Measurements from ENCODE around the gene USP25. TPM values are rescaled to one million over a fixed set of nuclear protein-coding genes. Genes with fewer than 3 reads are reported as not detected.

USP25 gene
- total and polyA plus RNA-seq, 9 of the 15 experiments (the other 6 are each of a cell fraction or from before 2014, with no cell fraction given) = 7.8 to 44.9 (median 31.4) TPM

DNA sequence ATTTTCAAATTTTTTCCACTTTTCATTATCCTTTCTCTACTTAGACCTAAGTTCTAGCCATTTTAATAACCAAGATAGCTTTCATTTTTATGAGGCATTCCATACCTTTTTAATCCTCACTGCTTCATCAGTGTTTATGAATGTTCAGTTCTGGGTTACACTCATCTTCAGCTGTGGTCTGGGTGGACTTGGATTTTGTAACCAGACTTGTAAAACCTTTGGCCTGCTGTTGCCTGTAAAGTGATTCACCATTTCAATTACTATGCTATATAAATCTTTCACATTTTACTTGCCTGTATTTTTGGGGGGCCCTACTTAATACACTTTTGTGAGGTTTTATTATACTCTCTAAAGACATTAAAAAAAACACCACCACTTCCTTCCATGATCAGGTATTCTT is 46.2 kb downstream of the USP25 start (continued):
- TF ChIP-seq, protein P1, sequence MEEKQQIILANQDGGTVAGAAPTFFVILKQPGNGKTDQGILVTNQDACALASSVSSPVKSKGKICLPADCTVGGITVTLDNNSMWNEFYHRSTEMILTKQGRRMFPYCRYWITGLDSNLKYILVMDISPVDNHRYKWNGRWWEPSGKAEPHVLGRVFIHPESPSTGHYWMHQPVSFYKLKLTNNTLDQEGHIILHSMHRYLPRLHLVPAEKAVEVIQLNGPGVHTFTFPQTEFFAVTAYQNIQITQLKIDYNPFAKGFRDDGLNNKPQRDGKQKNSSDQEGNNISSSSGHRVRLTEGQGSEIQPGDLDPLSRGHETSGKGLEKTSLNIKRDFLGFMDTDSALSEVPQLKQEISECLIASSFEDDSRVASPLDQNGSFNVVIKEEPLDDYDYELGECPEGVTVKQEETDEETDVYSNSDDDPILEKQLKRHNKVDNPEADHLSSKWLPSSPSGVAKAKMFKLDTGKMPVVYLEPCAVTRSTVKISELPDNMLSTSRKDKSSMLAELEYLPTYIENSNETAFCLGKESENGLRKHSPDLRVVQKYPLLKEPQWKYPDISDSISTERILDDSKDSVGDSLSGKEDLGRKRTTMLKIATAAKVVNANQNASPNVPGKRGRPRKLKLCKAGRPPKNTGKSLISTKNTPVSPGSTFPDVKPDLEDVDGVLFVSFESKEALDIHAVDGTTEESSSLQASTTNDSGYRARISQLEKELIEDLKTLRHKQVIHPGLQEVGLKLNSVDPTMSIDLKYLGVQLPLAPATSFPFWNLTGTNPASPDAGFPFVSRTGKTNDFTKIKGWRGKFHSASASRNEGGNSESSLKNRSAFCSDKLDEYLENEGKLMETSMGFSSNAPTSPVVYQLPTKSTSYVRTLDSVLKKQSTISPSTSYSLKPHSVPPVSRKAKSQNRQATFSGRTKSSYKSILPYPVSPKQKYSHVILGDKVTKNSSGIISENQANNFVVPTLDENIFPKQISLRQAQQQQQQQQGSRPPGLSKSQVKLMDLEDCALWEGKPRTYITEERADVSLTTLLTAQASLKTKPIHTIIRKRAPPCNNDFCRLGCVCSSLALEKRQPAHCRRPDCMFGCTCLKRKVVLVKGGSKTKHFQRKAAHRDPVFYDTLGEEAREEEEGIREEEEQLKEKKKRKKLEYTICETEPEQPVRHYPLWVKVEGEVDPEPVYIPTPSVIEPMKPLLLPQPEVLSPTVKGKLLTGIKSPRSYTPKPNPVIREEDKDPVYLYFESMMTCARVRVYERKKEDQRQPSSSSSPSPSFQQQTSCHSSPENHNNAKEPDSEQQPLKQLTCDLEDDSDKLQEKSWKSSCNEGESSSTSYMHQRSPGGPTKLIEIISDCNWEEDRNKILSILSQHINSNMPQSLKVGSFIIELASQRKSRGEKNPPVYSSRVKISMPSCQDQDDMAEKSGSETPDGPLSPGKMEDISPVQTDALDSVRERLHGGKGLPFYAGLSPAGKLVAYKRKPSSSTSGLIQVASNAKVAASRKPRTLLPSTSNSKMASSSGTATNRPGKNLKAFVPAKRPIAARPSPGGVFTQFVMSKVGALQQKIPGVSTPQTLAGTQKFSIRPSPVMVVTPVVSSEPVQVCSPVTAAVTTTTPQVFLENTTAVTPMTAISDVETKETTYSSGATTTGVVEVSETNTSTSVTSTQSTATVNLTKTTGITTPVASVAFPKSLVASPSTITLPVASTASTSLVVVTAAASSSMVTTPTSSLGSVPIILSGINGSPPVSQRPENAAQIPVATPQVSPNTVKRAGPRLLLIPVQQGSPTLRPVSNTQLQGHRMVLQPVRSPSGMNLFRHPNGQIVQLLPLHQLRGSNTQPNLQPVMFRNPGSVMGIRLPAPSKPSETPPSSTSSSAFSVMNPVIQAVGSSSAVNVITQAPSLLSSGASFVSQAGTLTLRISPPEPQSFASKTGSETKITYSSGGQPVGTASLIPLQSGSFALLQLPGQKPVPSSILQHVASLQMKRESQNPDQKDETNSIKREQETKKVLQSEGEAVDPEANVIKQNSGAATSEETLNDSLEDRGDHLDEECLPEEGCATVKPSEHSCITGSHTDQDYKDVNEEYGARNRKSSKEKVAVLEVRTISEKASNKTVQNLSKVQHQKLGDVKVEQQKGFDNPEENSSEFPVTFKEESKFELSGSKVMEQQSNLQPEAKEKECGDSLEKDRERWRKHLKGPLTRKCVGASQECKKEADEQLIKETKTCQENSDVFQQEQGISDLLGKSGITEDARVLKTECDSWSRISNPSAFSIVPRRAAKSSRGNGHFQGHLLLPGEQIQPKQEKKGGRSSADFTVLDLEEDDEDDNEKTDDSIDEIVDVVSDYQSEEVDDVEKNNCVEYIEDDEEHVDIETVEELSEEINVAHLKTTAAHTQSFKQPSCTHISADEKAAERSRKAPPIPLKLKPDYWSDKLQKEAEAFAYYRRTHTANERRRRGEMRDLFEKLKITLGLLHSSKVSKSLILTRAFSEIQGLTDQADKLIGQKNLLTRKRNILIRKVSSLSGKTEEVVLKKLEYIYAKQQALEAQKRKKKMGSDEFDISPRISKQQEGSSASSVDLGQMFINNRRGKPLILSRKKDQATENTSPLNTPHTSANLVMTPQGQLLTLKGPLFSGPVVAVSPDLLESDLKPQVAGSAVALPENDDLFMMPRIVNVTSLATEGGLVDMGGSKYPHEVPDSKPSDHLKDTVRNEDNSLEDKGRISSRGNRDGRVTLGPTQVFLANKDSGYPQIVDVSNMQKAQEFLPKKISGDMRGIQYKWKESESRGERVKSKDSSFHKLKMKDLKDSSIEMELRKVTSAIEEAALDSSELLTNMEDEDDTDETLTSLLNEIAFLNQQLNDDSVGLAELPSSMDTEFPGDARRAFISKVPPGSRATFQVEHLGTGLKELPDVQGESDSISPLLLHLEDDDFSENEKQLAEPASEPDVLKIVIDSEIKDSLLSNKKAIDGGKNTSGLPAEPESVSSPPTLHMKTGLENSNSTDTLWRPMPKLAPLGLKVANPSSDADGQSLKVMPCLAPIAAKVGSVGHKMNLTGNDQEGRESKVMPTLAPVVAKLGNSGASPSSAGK (IDR thresholded peaks at IDR 0.05) = no peak
- TF ChIP-seq ZNF696 (CRISPR knock-in tag; conservative IDR thresholded peaks at IDR 0.05) (no peak), NRF1 (conservative IDR thresholded peaks at IDR 0.05 in 1 of 2, IDR thresholded peaks at IDR 0.05 in 1 of 2) (no peak), TAL1 (IDR thresholded peaks at IDR 0.05) (no peak)
